ENCODE results near the gene STARD10.

Gene STARD10

GRCh38 chr11:72718101-72718501 lies 75.7 kb downstream of the STARD10 start:
- H3K9ac ChIP-seq (ENCODE audit: low read length): peak overlapping the region; percentile 41; the same call in 1 of the 2 replicates
- peaks cover 40% of the 10 kb centered on the region for H3K36me3 ChIP-seq (replicated peaks; ENCODE audit: low read depth, low read length)
- H2AFZ ChIP-seq (ENCODE audit: low read depth, low read length): no peak overlapping the region
- H3K27me3 ChIP-seq (ENCODE audit: low read depth, low read length): no peaks in the 10 kb centered on the region
- H3K4me1 ChIP-seq (ENCODE audit: low read length): peaks cover 45% of the 10 kb centered on the region
- TF ChIP-seq CTCF (IDR thresholded peaks at IDR 0.05; ENCODE audit: low read depth, low read length): no peak
- no peak for TF ChIP-seq EZH2phosphoT487 (IDR thresholded peaks at IDR 0.05; ENCODE audit: low read depth)
- H3K9me3 ChIP-seq (ENCODE audit: insufficient read depth, low read length): no peaks in the 10 kb centered on the region
- peaks cover 76% of the 10 kb centered on the region for H3K79me2 ChIP-seq (ENCODE audit: low read length)
- H4K20me1 ChIP-seq (ENCODE audit: insufficient read depth, low read length): peaks cover 71% of the 10 kb centered on the region
- H3K4me2 ChIP-seq (ENCODE audit: low read length): peak overlapping the region; percentile 98
- H3K27ac ChIP-seq (ENCODE audit: low read length): peak overlapping the region; percentile 48
- H3K4me3 ChIP-seq (ENCODE audit: low read length): peak overlapping the region; percentile 58

- Histone ChIP-seq H3K36me3 (replicated peaks; ENCODE audit: low read depth, low read length) (peaks cover 40% of the 10 kb centered on the region), H3K4me1 (ENCODE audit: low read length) (peaks cover 40% of the 10 kb centered on the region), H3K27ac (ENCODE audit: low read length) (no peak overlapping the region), H3K79me2 (ENCODE audit: low read length) (peaks cover 78% of the 10 kb centered on the region), H3K4me2 (ENCODE audit: low read length) (no peak overlapping the region), H4K20me1 (ENCODE audit: insufficient read depth, low read length) (peaks cover 81% of the 10 kb centered on the region), H2AFZ (ENCODE audit: low read depth, low read length) (no peak overlapping the region), H3K9me3 (ENCODE audit: insufficient read depth, low read length) (no peaks in the 10 kb centered on the region), H3K9ac (ENCODE audit: low read length) (no peak overlapping the region), H3K27me3 (ENCODE audit: low read depth, low read length) (no peaks in the 10 kb centered on the region), H3K4me3 (ENCODE audit: low read length) (no peak overlapping the region)
- TF ChIP-seq EZH2phosphoT487 (IDR thresholded peaks at IDR 0.05; ENCODE audit: low read depth) (no peak), CTCF (IDR thresholded peaks at IDR 0.05; ENCODE audit: low read depth, low read length) (no peak)
These were observed 76.9 kb downstream of the STARD10 start for GRCh38 chr11:72716788-72717435.

- Histone ChIP-seq H3K9me3 (ENCODE audit: insufficient read depth, low read length) (no peaks in the 10 kb centered on the region), H3K4me1 (ENCODE audit: low read length) (peaks cover 39% of the 10 kb centered on the region), H3K4me3 (ENCODE audit: low read length) (no peak overlapping the region), H3K27me3 (ENCODE audit: low read depth, low read length) (no peaks in the 10 kb centered on the region), H4K20me1 (ENCODE audit: insufficient read depth, low read length) (peaks cover 88% of the 10 kb centered on the region), H3K4me2 (ENCODE audit: low read length) (no peak overlapping the region), H3K36me3 (replicated peaks; ENCODE audit: low read depth, low read length) (peaks cover 42% of the 10 kb centered on the region), H3K9ac (ENCODE audit: low read length) (no peak overlapping the region), H3K27ac (ENCODE audit: low read length) (no peak overlapping the region), H3K79me2 (ENCODE audit: low read length) (peaks cover 72% of the 10 kb centered on the region), H2AFZ (ENCODE audit: low read depth, low read length) (no peak overlapping the region)
- no peak for TF ChIP-seq EZH2phosphoT487 (IDR thresholded peaks at IDR 0.05; ENCODE audit: low read depth)
- no peak for TF ChIP-seq CTCF (IDR thresholded peaks at IDR 0.05; ENCODE audit: low read depth, low read length)
These were observed 77.6 kb downstream of the STARD10 start for GRCh38 chr11:72716290-72716689.

- H3K4me3 ChIP-seq (ENCODE audit: low read length): no peak overlapping the region
- H3K9ac ChIP-seq (ENCODE audit: low read length): no peak overlapping the region
- H3K9me3 ChIP-seq (ENCODE audit: insufficient read depth, low read length): no peaks in the 10 kb centered on the region
- peaks cover 37% of the 10 kb centered on the region for H3K79me2 ChIP-seq (ENCODE audit: low read length)
- H4K20me1 ChIP-seq (ENCODE audit: insufficient read depth, low read length): peaks cover 65% of the 10 kb centered on the region
- H2AFZ ChIP-seq (ENCODE audit: low read depth, low read length): no peak overlapping the region
- H3K4me2 ChIP-seq (ENCODE audit: low read length): no peak overlapping the region
- H3K27ac ChIP-seq (ENCODE audit: low read length): no peak overlapping the region
- TF ChIP-seq EZH2phosphoT487 (IDR thresholded peaks at IDR 0.05; ENCODE audit: low read depth) (no peak), CTCF (IDR thresholded peaks at IDR 0.05; ENCODE audit: low read depth, low read length) (no peak)
- H3K36me3 ChIP-seq (replicated peaks; ENCODE audit: low read depth, low read length): peaks cover 44% of the 10 kb centered on the region
- H3K27me3 ChIP-seq (ENCODE audit: low read depth, low read length): no peaks in the 10 kb centered on the region
- H3K4me1 ChIP-seq (ENCODE audit: low read length): peaks cover 4% of the 10 kb centered on the region
These were observed 81.0 kb downstream of the STARD10 start for GRCh38 chr11:72712841-72713240.
